ENCODE data around the gene NSUN2.

DNA sequence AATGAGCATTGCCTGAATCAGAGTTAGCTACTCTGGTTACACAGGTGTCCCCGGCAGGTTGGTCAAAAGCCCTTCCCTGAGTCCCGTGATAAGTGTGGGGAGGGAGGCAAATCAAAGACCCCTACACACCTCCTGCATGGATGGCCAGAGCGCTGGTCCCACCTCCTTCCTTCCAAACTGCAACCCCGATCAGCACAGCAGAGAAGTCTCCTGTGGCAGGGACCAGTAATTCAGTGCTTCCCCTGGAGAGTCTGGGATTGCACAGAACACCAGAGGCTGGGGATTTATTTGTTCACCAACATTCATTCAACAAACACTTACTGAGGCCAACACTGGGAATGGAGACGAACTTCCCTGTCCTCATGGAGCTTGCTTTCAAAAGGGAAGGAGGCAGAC is 46.2 kb downstream of the NSUN2 start:
- no peak for TF ChIP-seq EZH2phosphoT487 (IDR thresholded peaks at IDR 0.05; ENCODE audit: unreplicated experiment)
- TF ChIP-seq, protein P1, sequence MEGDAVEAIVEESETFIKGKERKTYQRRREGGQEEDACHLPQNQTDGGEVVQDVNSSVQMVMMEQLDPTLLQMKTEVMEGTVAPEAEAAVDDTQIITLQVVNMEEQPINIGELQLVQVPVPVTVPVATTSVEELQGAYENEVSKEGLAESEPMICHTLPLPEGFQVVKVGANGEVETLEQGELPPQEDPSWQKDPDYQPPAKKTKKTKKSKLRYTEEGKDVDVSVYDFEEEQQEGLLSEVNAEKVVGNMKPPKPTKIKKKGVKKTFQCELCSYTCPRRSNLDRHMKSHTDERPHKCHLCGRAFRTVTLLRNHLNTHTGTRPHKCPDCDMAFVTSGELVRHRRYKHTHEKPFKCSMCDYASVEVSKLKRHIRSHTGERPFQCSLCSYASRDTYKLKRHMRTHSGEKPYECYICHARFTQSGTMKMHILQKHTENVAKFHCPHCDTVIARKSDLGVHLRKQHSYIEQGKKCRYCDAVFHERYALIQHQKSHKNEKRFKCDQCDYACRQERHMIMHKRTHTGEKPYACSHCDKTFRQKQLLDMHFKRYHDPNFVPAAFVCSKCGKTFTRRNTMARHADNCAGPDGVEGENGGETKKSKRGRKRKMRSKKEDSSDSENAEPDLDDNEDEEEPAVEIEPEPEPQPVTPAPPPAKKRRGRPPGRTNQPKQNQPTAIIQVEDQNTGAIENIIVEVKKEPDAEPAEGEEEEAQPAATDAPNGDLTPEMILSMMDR (conservative IDR thresholded peaks at IDR 0.05; ENCODE audit: low read depth in 2 of 2): no peak
- TF ChIP-seq, protein P2, sequence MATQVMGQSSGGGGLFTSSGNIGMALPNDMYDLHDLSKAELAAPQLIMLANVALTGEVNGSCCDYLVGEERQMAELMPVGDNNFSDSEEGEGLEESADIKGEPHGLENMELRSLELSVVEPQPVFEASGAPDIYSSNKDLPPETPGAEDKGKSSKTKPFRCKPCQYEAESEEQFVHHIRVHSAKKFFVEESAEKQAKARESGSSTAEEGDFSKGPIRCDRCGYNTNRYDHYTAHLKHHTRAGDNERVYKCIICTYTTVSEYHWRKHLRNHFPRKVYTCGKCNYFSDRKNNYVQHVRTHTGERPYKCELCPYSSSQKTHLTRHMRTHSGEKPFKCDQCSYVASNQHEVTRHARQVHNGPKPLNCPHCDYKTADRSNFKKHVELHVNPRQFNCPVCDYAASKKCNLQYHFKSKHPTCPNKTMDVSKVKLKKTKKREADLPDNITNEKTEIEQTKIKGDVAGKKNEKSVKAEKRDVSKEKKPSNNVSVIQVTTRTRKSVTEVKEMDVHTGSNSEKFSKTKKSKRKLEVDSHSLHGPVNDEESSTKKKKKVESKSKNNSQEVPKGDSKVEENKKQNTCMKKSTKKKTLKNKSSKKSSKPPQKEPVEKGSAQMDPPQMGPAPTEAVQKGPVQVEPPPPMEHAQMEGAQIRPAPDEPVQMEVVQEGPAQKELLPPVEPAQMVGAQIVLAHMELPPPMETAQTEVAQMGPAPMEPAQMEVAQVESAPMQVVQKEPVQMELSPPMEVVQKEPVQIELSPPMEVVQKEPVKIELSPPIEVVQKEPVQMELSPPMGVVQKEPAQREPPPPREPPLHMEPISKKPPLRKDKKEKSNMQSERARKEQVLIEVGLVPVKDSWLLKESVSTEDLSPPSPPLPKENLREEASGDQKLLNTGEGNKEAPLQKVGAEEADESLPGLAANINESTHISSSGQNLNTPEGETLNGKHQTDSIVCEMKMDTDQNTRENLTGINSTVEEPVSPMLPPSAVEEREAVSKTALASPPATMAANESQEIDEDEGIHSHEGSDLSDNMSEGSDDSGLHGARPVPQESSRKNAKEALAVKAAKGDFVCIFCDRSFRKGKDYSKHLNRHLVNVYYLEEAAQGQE (IDR thresholded peaks at IDR 0.05; ENCODE audit: unreplicated experiment): no peak
- TF ChIP-seq ZNF114 (CRISPR knock-in tag; IDR thresholded peaks at IDR 0.05): no peak
